RWPE2 (cell line): ENCODE data around the gene L2HGDH.

Experiments used
- ATAC-seq: fragments of 200-7000 bp; cut with Tn5 transposase; 3 replicates; pipeline ENCODE4 v1.9.1; 2021; ENCODE audit warnings: low read depth
- DNase-seq: peaks from one replicate; pipeline ENCODE4 v3.0.0-alpha.2; 2020; ENCODE audit warnings: low spot score
- H3K27ac ChIP-seq: fragments of 450-650 bp; 2 replicates; pipeline ENCODE4 v1.5.1; 2017; ENCODE audit warnings: mild to moderate bottlenecking; ENCODE audit not compliant: poor library complexity, severe bottlenecking
- H3K27me3 ChIP-seq: fragments of 250-450 bp; sonication (Bioruptor Pico); 2 replicates; pipeline ENCODE4 v1.5.1; 2021; ENCODE audit warnings: mild to moderate bottlenecking, moderate library complexity; ENCODE audit not compliant: insufficient read depth, poor library complexity, severe bottlenecking
- H3K36me3 ChIP-seq: fragments of 250-450 bp; sonication (Bioruptor Pico); 2 replicates; pipeline ENCODE4 v1.5.1; 2020; ENCODE audit warnings: low read depth, mild to moderate bottlenecking, moderate library complexity
- H3K4me1 ChIP-seq: fragments of 250-450 bp; sonication (Bioruptor Pico); 2 replicates; pipeline ENCODE4 v1.5.1; 2021; ENCODE audit warnings: mild to moderate bottlenecking, moderate library complexity; ENCODE audit not compliant: insufficient read depth, poor library complexity, severe bottlenecking
- H3K4me3 ChIP-seq: fragments of 250-450 bp; sonication (Bioruptor Pico); 2 replicates; pipeline ENCODE4 v1.5.1; 2021; ENCODE audit warnings: mild to moderate bottlenecking, moderate library complexity; ENCODE audit not compliant: severe bottlenecking
- H3K9me3 ChIP-seq: fragments of 250-450 bp; sonication (Bioruptor Pico); 2 replicates; pipeline ENCODE4 v1.5.1; 2021; ENCODE audit warnings: mild to moderate bottlenecking, moderate library complexity; ENCODE audit not compliant: severe bottlenecking
- CTCF ChIP-seq: fragments of 450-650 bp; IDR thresholded peaks from one replicate; pipeline ENCODE4 v1.5.1; 2017; ENCODE audit warnings: mild to moderate bottlenecking, moderate library complexity; ENCODE audit not compliant: poor library complexity, severe bottlenecking

The L2HGDH gene

GRCh38 chr14:50311972-50312733, at the start of gene L2HGDH, which contains the start of gene DMAC2L:
Gene L2HGDH (minus strand): TSS chr14:50312229. CDS start chr14:50312150, 79 bp downstream.
Gene DMAC2L (plus strand): TSS chr14:50312324. CDS start chr14:50321488, 9,164 bp downstream.
- DNase-seq (peak; percentile 93), ATAC-seq (peak; percentile 94)
- peak within 1 kb of the TSS; percentile 49 for H3K27ac ChIP-seq
- TF ChIP-seq CTCF, result peak; percentile 56
- H3K27me3 ChIP-seq, result no peaks in the 10 kb centered on the region
- peak within 1 kb of the TSS; percentile 65 for H3K4me3 ChIP-seq
- peaks cover 13% of the 10 kb centered on the region for H3K36me3 ChIP-seq
- H3K9me3 ChIP-seq, result no peaks in the 10 kb centered on the region
- peaks cover 7% of the 10 kb centered on the region for H3K4me1 ChIP-seq

GRCh38 chr14:50360851-50361250, 48.8 kb upstream of the L2HGDH start:
- Histone ChIP-seq H3K27me3 (no peaks in the 10 kb centered on the region), H3K9me3 (no peaks in the 10 kb centered on the region), H3K36me3 (no peaks in the 10 kb centered on the region), H3K27ac (peak overlapping the region; percentile 37), H3K4me3 (no peak overlapping the region), H3K4me1 (peaks cover 37% of the 10 kb centered on the region)
- no peak for DNase-seq
- peak; percentile 93 for ATAC-seq
- no peak for TF ChIP-seq CTCF

- H3K4me1 ChIP-seq, result peaks cover 31% of the 10 kb centered on the region
- ATAC-seq (no peak), DNase-seq (no peak)
- no peak for TF ChIP-seq CTCF
- H3K4me3 ChIP-seq, result no peak overlapping the region
- no peaks in the 10 kb centered on the region for H3K27me3 ChIP-seq
- H3K9me3 ChIP-seq, result no peaks in the 10 kb centered on the region
- peak overlapping the region; percentile 37 for H3K27ac ChIP-seq
- no peaks in the 10 kb centered on the region for H3K36me3 ChIP-seq
Observed at GRCh38 chr14:50360093-50360492, 48.1 kb upstream of the L2HGDH start.

GRCh38 chr14:50359631-50360030, 47.6 kb upstream of the L2HGDH start:
- no peak overlapping the region for H3K27ac ChIP-seq
- no peaks in the 10 kb centered on the region for H3K27me3 ChIP-seq
- peaks cover 26% of the 10 kb centered on the region for H3K4me1 ChIP-seq
- no peak for TF ChIP-seq CTCF
- ATAC-seq (no peak), DNase-seq (no peak)
- H3K4me3 ChIP-seq, result no peak overlapping the region
- H3K36me3 ChIP-seq, result no peaks in the 10 kb centered on the region
- H3K9me3 ChIP-seq, result no peaks in the 10 kb centered on the region
